Activated T-cell treated with anti-CD3 and anti-CD28 coated beads for 4 hours (primary cell): ENCODE measurements around the gene LARGE2.
"Not testable (repeated sequence)": the region's sequence is repeated elsewhere in the genome, so short reads cannot be mapped to it uniquely, and the experiment has no call there.

Experiments
- DNase-seq: peaks from one replicate; pipeline ENCODE4 v3.0.0-alpha.2; 2020

LARGE2 gene

GRCh38 chr11:45896422-45896984, 26.0 kb upstream of the LARGE2 start:
- DNase-seq, result no peak

- no peak for DNase-seq
Measured at GRCh38 chr11:45897556-45897955, 24.9 kb upstream of the LARGE2 start.

- DNase-seq, result no peak
Measured at GRCh38 chr11:45899086-45899447, 23.4 kb upstream of the LARGE2 start.

- peak; percentile 42 for DNase-seq
Measured at GRCh38 chr11:45899448-45900174, 22.8 kb upstream of the LARGE2 start.

- DNase-seq, result not testable (repeated sequence)
Measured at GRCh38 chr11:45900175-45900800, 22.2 kb upstream of the LARGE2 start.

- no peak for DNase-seq
Measured at GRCh38 chr11:45900916-45901617, 21.4 kb upstream of the LARGE2 start.

GRCh38 chr11:45901626-45902025, 20.8 kb upstream of the LARGE2 start:
- no peak for DNase-seq

GRCh38 chr11:45902452-45903380, 19.7 kb upstream of the LARGE2 start:
- DNase-seq, result no peak

GRCh38 chr11:45904309-45904915, 18.0 kb upstream of the LARGE2 start:
- no peak for DNase-seq

GRCh38 chr11:45905095-45905494, 17.4 kb upstream of the LARGE2 start:
- no peak for DNase-seq

- not testable (repeated sequence) for DNase-seq
Measured at GRCh38 chr11:45905576-45905975, 16.9 kb upstream of the LARGE2 start.

GRCh38 chr11:45906096-45906682, 16.3 kb upstream of the LARGE2 start:
- no peak for DNase-seq

GRCh38 chr11:45906965-45907611, 15.4 kb upstream of the LARGE2 start, which contains the start of gene FREY1:
FREY1 (minus strand) TSS chr11:45907271; CDS start chr11:45907245, 26 bp downstream.
- DNase-seq, result no peak

- DNase-seq, result no peak
Measured at GRCh38 chr11:45907911-45908370, 14.5 kb upstream of the LARGE2 start.

GRCh38 chr11:45909594-45910475, 12.6 kb upstream of the LARGE2 start:
- DNase-seq, result no peak

GRCh38 chr11:45910623-45911022, 11.8 kb upstream of the LARGE2 start:
- no peak for DNase-seq

- DNase-seq, result no peak
Measured at GRCh38 chr11:45913514-45913913, 8.9 kb upstream of the LARGE2 start.

GRCh38 chr11:45913942-45914635, 8.4 kb upstream of the LARGE2 start:
- DNase-seq, result no peak

GRCh38 chr11:45915446-45915845, 7.0 kb upstream of the LARGE2 start:
- no peak for DNase-seq
